T47D (cell line): Measurements from ENCODE around the gene FAM83C.
"Not testable (repeated sequence)": the region's sequence is repeated elsewhere in the genome, so short reads cannot be mapped to it uniquely, and the experiment has no call there.

ENCODE experiments used
- DNase-seq, 2 experiments: peaks; one replicate each; pipeline versions ENCODE4 v3.0.0 to v3.0.0-alpha.2; 2011 to 2012; ENCODE audit warnings: low read depth in 1 of 2, low spot score in 1 of 2
- JUND ChIP-seq: IDR thresholded peaks from 2 replicates; pipeline ENCODE4 v1.6.1; 2012; ENCODE audit warnings: low read depth
- in situ Hi-C: cut with HindIII; loops from 2 replicates; pipeline ENCODE4 v1.10.0; 2016; ENCODE audit warnings: low sequenced_read_pairs, low pct_unique_long_range_greater_than_20kb

Gene FAM83C

GRCh38 chr20:35271904-35272303 is 20.3 kb downstream of the FAM83C start:
- no peak for DNase-seq
- in situ Hi-C loops, result no loop called here
- TF ChIP-seq JUND, result no peak

- in situ Hi-C loops, result no loop called here
- TF ChIP-seq JUND, result no peak
- DNase-seq, result peak in 1 of 2 experiments; percentile 56
Measured at GRCh38 chr20:35271073-35271882, 20.9 kb downstream of the FAM83C start.

- no peak for DNase-seq
- TF ChIP-seq JUND, result no peak
- in situ Hi-C loops, result no loop called here
Measured at GRCh38 chr20:35270021-35270902, 22.0 kb downstream of the FAM83C start.

- DNase-seq, result peak; percentile 67 to 78
- no peak for TF ChIP-seq JUND
- in situ Hi-C loops, result no loop called here
Measured at GRCh38 chr20:35269055-35269781, 23.0 kb downstream of the FAM83C start.

- no peak for TF ChIP-seq JUND
- in situ Hi-C loops, result no loop called here
- no peak for DNase-seq
Measured at GRCh38 chr20:35267092-35267491, 25.1 kb downstream of the FAM83C start.

GRCh38 chr20:35264755-35265154 is 27.5 kb downstream of the FAM83C start:
- TF ChIP-seq JUND, result no peak
- peak in 1 of 2 experiments; percentile 48 for DNase-seq
- in situ Hi-C loops, result no loop called here

- in situ Hi-C loops, result no loop called here
- DNase-seq, result no peak
- TF ChIP-seq JUND, result no peak
Measured at GRCh38 chr20:35263532-35264341, 28.5 kb downstream of the FAM83C start.

GRCh38 chr20:35262731-35263531 is 29.3 kb downstream of the FAM83C start:
- in situ Hi-C loops, DNase-seq: not testable (repeated sequence)

GRCh38 chr20:35262321-35262720 is 29.9 kb downstream of the FAM83C start:
- DNase-seq, in situ Hi-C loops: not testable (repeated sequence)

- in situ Hi-C loops, result no loop called here
- TF ChIP-seq JUND, result no peak
- DNase-seq, result no peak
Measured at GRCh38 chr20:35260426-35260825, 31.8 kb downstream of the FAM83C start.

- in situ Hi-C loops, result no loop called here
- TF ChIP-seq JUND, result no peak
- no peak for DNase-seq
Measured at GRCh38 chr20:35257175-35257909, 34.9 kb downstream of the FAM83C start.
